Endothelial cell of umbilical vein (primary cell): ENCODE data around the gene BBS5. TPM values are rescaled to one million over a fixed set of nuclear protein-coding genes. Genes with fewer than 3 reads are reported as not detected.

ENCODE experiments used
- BruUV-seq: library from RNA; stranded (reverse); fragments of 400-500 nt; replicated peaks from 2 replicates; lab custom pipeline; 2021; lab: Mats Ljungman, UMichigan
- CTCF ChIA-PET: fragments of 300-600, 350-600 bp; sonication (Branson Sonifier 250); formaldehyde crosslinking; loops from one replicate; lab custom pipeline; 2021; ENCODE audit warnings: antibody characterized with exemption, inconsistent platforms; lab: Charles Lee
- POLR2A ChIA-PET: fragments of 300-600, 350-600 bp; sonication (Branson Sonifier 250); formaldehyde crosslinking; loops from one replicate; lab custom pipeline; 2021; ENCODE audit warnings: antibody characterized with exemption, inconsistent platforms; lab: Charles Lee
- DNase-seq: peaks from one replicate; pipeline ENCODE4 v3.0.0-alpha.2; 2011; ENCODE audit warnings: low read depth, low spot score
- FAIRE-seq: peaks from 2 replicates; lab custom pipeline; 2011; peaks lifted over from hg19 to GRCh38; lab: Jason Lieb, UNC
- H2AFZ ChIP-seq: 2 replicates; pipeline ENCODE4 v1.6.0; 2012; ENCODE audit warnings: low read depth, low read length, control low read depth, inconsistent platforms
- H3K27ac ChIP-seq: 2 replicates; pipeline ENCODE4 v1.5.1; 2011; ENCODE audit warnings: low read depth, mild to moderate bottlenecking, control low read depth, low read length, moderate library complexity; ENCODE audit not compliant: insufficient read depth
- H3K27me3 ChIP-seq, 2 experiments: 2 replicates each; pipeline versions ENCODE4 v1.6.0 to v1.6.1; 2011; ENCODE audit warnings: low read length in 2 of 2, mixed read lengths in 1 of 2; ENCODE audit not compliant: control insufficient read depth in 2 of 2, insufficient read depth in 2 of 2
- H3K36me3 ChIP-seq, 2 experiments: 2 replicates in 1 of 2; 3 replicates in 1 of 2; pipeline ENCODE4 v1.5.1; 2011; ENCODE audit warnings: low read length in 2 of 2, mild to moderate bottlenecking in 1 of 2, moderate library complexity in 1 of 2; ENCODE audit not compliant: control insufficient read depth in 2 of 2, insufficient read depth in 2 of 2; ENCODE audit errors: extremely low read depth in 1 of 2
- H3K4me1 ChIP-seq: 3 replicates; pipeline ENCODE4 v1.5.1; 2011; ENCODE audit warnings: mild to moderate bottlenecking, low read length; ENCODE audit not compliant: control insufficient read depth, insufficient read depth; ENCODE audit errors: extremely low read depth
- H3K4me2 ChIP-seq: 2 replicates; pipeline ENCODE4 v1.6.1; 2011; ENCODE audit warnings: low read length, control low read depth, mixed read lengths; ENCODE audit not compliant: insufficient read depth
- H3K4me3 ChIP-seq, 3 experiments: fragments of 200-600 bp in 1 of 3; sonication (generic), shearing (Covaris generic) in 1 of 3; replicated peaks in 1 of 3; 2 replicates each; pipeline ENCODE4 v1.5.1; 2011 to 2016; ENCODE audit warnings: control low read depth in 3 of 3, low read length in 3 of 3, mild to moderate bottlenecking in 2 of 3, inconsistent platforms in 1 of 3, low read depth in 1 of 3, moderate library complexity in 1 of 3; ENCODE audit not compliant: insufficient read depth in 1 of 3
- H3K79me2 ChIP-seq: 2 replicates; pipeline ENCODE4 v1.6.0; 2012; ENCODE audit warnings: low read length, inconsistent platforms; ENCODE audit not compliant: control insufficient read depth, insufficient read depth
- H3K9ac ChIP-seq: replicated peaks from 2 replicates; pipeline ENCODE3; 2011; ENCODE audit warnings: low read length, control low read depth; ENCODE audit not compliant: insufficient read depth; ENCODE audit errors: extremely low read depth
- H3K9me1 ChIP-seq: replicated peaks from 3 replicates; pipeline ENCODE4 v1.6.0; 2011; ENCODE audit warnings: mild to moderate bottlenecking, low read length; ENCODE audit not compliant: control insufficient read depth, insufficient read depth; ENCODE audit errors: extremely low read depth
- H3K9me3 ChIP-seq: replicated peaks from 2 replicates; pipeline ENCODE4 v1.5.1; 2012; ENCODE audit warnings: low read length, inconsistent platforms; ENCODE audit not compliant: control insufficient read depth, insufficient read depth
- H4K20me1 ChIP-seq: replicated peaks from 2 replicates; pipeline ENCODE3; 2011; ENCODE audit warnings: mild to moderate bottlenecking, low read length; ENCODE audit not compliant: control insufficient read depth, insufficient read depth; ENCODE audit errors: extremely low read depth
- CTCF ChIP-seq, 2 donors: IDR thresholded peaks; 1 replicate in 1 of 2; 2 replicates in 1 of 2; pipeline ENCODE4 v1.5.1; 2011; ENCODE audit warnings: low read length in 2 of 2, mild to moderate bottlenecking in 2 of 2, moderate library complexity in 2 of 2, control low read depth in 1 of 2, inconsistent platforms in 1 of 2, low read depth in 1 of 2; ENCODE audit not compliant: insufficient read depth in 1 of 2; ENCODE audit errors: extremely low read depth in 1 of 2
- EZH2 ChIP-seq: IDR thresholded peaks from 2 replicates; pipeline ENCODE4 v1.6.1; 2012; ENCODE audit warnings: borderline replicate concordance, low read depth, mild to moderate bottlenecking, moderate library complexity, low read length, inconsistent platforms; ENCODE audit not compliant: severe bottlenecking
- FOS ChIP-seq: IDR thresholded peaks from 2 replicates; pipeline ENCODE4 v1.6.1; 2011; ENCODE audit warnings: mild to moderate bottlenecking, low read length, moderate library complexity, borderline replicate concordance; ENCODE audit not compliant: insufficient read depth
- GATA2 ChIP-seq: IDR thresholded peaks from 2 replicates; pipeline ENCODE4 v1.7.0; 2011; ENCODE audit warnings: low read depth, mild to moderate bottlenecking, moderate library complexity, mixed read lengths, low read length; ENCODE audit not compliant: insufficient read length, insufficient read depth
- JUN ChIP-seq: IDR thresholded peaks from 2 replicates; pipeline ENCODE4 v1.6.1; 2011; ENCODE audit warnings: borderline replicate concordance, low read depth; ENCODE audit not compliant: insufficient read length, insufficient read depth
- MAX ChIP-seq: IDR thresholded peaks from 2 replicates; pipeline ENCODE4 v1.6.1; 2011; ENCODE audit not compliant: insufficient read depth, insufficient read length
- MYC ChIP-seq: IDR thresholded peaks from one replicate; pipeline ENCODE4 v1.6.1; 2011; ENCODE audit warnings: mild to moderate bottlenecking, low read depth, low read length
- POLR2A ChIP-seq: IDR thresholded peaks from 2 replicates; pipeline ENCODE4 v1.6.1; 2012; ENCODE audit warnings: low read depth, mild to moderate bottlenecking, control low read depth, low read length
- POLR2AphosphoS5 ChIP-seq: IDR thresholded peaks from 2 replicates; pipeline ENCODE4 v1.6.1; 2012; ENCODE audit warnings: low read depth, mild to moderate bottlenecking, control low read depth, low read length, moderate library complexity; ENCODE audit not compliant: insufficient read depth
- dilution Hi-C: fragments of 300-500 bp; cut with MboI; formaldehyde crosslinking; loops from one replicate; pipeline ENCODE4 v1.15.0; 2019; ENCODE audit warnings: low sequenced_read_pairs; ENCODE audit not compliant: extremely low pct_ligation_motif_present
- intact Hi-C: fragments of 100-400 bp; cut with micrococcal nuclease; formaldehyde crosslinking; loops from one replicate; pipeline ENCODE4 v1.10.0; 2022
- polyA plus RNA-seq, 4 experiments: library from polyadenylated mRNA; depleted of rRNA in 3 of 4; stranded (reverse) in 3 of 4; unstranded in 1 of 4; fragments of >200 nt; gene quantifications; 2 replicates each; pipeline versions ENCODE4 v1.2.1 to v1.2.3, GENCODE V29; 2011 to 2012; ENCODE audit warnings: missing spikeins in 1 of 4
- total RNA-seq: library from RNA; stranded (reverse); gene quantifications from 2 replicates; pipeline ENCODE4 v1.2.3, GENCODE V29; 2021

BBS5 gene
- total and polyA plus RNA-seq, 2 donors (not counting 3 experiments of a cell fraction or from before 2014, with no cell fraction given): 2.9 to 5.6 TPM

GRCh38 chr2:169542433-169542832 lies 63.1 kb downstream of the BBS5 start:
- POLR2A ChIA-PET: no interaction called here
- no peaks in the 10 kb centered on the region for H3K4me1 ChIP-seq
- H3K4me3 ChIP-seq: no peak overlapping the region
- no peak overlapping the region for H3K27ac ChIP-seq
- intact Hi-C loops: no loop called here
- dilution Hi-C loops: no loop called here
- H2AFZ ChIP-seq: no peak overlapping the region
- H3K9me3 ChIP-seq: no peaks in the 10 kb centered on the region
- no TSS peak for BruUV-seq
- H3K27me3 ChIP-seq: no peaks in the 10 kb centered on the region
- no peak for FAIRE-seq
- DNase-seq: no peak
- peaks cover 0 to 2% of the 10 kb centered on the region in 2 experiments for H3K36me3 ChIP-seq
- H3K79me2 ChIP-seq: no peaks in the 10 kb centered on the region
- H3K9ac ChIP-seq: no peak overlapping the region
- TF ChIP-seq MAX (no peak), FOS (no peak), MYC (no peak), GATA2 (no peak), CTCF (IDR thresholded peaks at IDR 0.05; ENCODE audit: extremely low read depth in 1 of 2, insufficient read depth in 1 of 2, low read depth in 1 of 2, low read length in 2 of 2) (no peak), JUN (no peak), POLR2A (no peak), POLR2AphosphoS5 (no peak), EZH2 (no peak)
- H4K20me1 ChIP-seq: no peaks in the 10 kb centered on the region
- CTCF ChIA-PET: no interaction called here
- H3K9me1 ChIP-seq: peaks cover 2% of the 10 kb centered on the region
- no peak overlapping the region for H3K4me2 ChIP-seq
